Esophagus squamous epithelium (tissue), 4 donors: Measurements from ENCODE around the gene NFATC4.

Source experiments
- POLR2A ChIP-seq, 4 donors: fragments of 450-650 bp; IDR thresholded peaks; one replicate each; pipeline ENCODE4 v1.6.1; 2017; ENCODE audit warnings: antibody characterized with exemption in 4 of 4, mild to moderate bottlenecking in 4 of 4, moderate library complexity in 3 of 4
- TF ChIP-seq, protein P1 (sequence below), 6 experiments: fragments of 450-650 bp in 4 of 6; fragments of 200-600 bp in 2 of 6; sonication (generic) in 2 of 6; IDR thresholded peaks; one replicate each; pipeline ENCODE4 v1.5.1; 2016 to 2019; ENCODE audit warnings: antibody characterized with exemption in 6 of 6, mild to moderate bottlenecking in 4 of 6, moderate library complexity in 4 of 6

GRCh38 chr14:24425704-24426103, 57.7 kb downstream of the NFATC4 start:
- TF ChIP-seq, protein P1, sequence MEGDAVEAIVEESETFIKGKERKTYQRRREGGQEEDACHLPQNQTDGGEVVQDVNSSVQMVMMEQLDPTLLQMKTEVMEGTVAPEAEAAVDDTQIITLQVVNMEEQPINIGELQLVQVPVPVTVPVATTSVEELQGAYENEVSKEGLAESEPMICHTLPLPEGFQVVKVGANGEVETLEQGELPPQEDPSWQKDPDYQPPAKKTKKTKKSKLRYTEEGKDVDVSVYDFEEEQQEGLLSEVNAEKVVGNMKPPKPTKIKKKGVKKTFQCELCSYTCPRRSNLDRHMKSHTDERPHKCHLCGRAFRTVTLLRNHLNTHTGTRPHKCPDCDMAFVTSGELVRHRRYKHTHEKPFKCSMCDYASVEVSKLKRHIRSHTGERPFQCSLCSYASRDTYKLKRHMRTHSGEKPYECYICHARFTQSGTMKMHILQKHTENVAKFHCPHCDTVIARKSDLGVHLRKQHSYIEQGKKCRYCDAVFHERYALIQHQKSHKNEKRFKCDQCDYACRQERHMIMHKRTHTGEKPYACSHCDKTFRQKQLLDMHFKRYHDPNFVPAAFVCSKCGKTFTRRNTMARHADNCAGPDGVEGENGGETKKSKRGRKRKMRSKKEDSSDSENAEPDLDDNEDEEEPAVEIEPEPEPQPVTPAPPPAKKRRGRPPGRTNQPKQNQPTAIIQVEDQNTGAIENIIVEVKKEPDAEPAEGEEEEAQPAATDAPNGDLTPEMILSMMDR (IDR thresholded peaks at IDR 0.05): no peak
- TF ChIP-seq POLR2A (IDR thresholded peaks at IDR 0.05): no peak
